Measurements from ENCODE around the gene CYP24A1.

The CYP24A1 gene

DNA sequence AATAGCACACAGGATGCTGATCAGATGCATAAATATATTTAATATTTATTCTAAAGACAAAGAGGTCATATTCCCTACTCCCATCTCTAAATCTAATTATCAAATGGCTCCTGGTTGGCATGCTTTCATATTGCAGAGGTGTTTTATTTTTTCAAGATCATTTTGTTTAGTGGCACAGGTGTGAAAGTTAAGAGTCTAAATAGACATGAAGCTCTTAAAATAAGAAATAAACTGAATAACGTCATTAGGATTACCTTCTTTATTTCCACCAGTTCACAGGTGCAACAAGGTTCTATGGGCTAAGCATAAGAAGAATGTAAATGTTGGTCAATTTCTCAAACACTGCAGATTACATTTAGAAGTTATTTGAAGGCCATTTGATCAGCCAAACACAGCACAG is 7.1 kb upstream of the CYP24A1 start:
- Histone ChIP-seq H3K27me3 (ENCODE audit: control insufficient read depth, low read length) (peaks cover 17% of the 10 kb centered on the region), H3K4me1 (ENCODE audit: control insufficient read depth, low read length) (no peaks in the 10 kb centered on the region), H3K9me3 (ENCODE audit: control insufficient read depth, insufficient read depth, low read length) (no peaks in the 10 kb centered on the region), H3K4me2 (ENCODE audit: low read length) (no peak overlapping the region), H3K36me3 (ENCODE audit: control insufficient read depth, low read length) (no peaks in the 10 kb centered on the region), H3K4me3 (ENCODE audit: low read length) (no peak overlapping the region), H3F3A (ENCODE audit: control insufficient read depth, insufficient read depth) (no peaks in the 10 kb centered on the region), H3K79me2 (ENCODE audit: control insufficient read depth, low read length) (no peaks in the 10 kb centered on the region), H4K20me1 (ENCODE audit: control insufficient read depth, insufficient read depth, low read depth, low read length) (no peaks in the 10 kb centered on the region), H3K27ac (ENCODE audit: low read depth, low read length) (no peak overlapping the region), H3K9me2 (replicated peaks; ENCODE audit: control insufficient read depth, low read length) (no peaks in the 10 kb centered on the region)
- TF ChIP-seq, protein P1, sequence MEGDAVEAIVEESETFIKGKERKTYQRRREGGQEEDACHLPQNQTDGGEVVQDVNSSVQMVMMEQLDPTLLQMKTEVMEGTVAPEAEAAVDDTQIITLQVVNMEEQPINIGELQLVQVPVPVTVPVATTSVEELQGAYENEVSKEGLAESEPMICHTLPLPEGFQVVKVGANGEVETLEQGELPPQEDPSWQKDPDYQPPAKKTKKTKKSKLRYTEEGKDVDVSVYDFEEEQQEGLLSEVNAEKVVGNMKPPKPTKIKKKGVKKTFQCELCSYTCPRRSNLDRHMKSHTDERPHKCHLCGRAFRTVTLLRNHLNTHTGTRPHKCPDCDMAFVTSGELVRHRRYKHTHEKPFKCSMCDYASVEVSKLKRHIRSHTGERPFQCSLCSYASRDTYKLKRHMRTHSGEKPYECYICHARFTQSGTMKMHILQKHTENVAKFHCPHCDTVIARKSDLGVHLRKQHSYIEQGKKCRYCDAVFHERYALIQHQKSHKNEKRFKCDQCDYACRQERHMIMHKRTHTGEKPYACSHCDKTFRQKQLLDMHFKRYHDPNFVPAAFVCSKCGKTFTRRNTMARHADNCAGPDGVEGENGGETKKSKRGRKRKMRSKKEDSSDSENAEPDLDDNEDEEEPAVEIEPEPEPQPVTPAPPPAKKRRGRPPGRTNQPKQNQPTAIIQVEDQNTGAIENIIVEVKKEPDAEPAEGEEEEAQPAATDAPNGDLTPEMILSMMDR (IDR thresholded peaks at IDR 0.05; ENCODE audit: low read depth, low read length, poor library complexity, severe bottlenecking), result no peak
- TF ChIP-seq EZH2phosphoT487 (IDR thresholded peaks at IDR 0.05; ENCODE audit: borderline replicate concordance, low read length), result no peak

DNA sequence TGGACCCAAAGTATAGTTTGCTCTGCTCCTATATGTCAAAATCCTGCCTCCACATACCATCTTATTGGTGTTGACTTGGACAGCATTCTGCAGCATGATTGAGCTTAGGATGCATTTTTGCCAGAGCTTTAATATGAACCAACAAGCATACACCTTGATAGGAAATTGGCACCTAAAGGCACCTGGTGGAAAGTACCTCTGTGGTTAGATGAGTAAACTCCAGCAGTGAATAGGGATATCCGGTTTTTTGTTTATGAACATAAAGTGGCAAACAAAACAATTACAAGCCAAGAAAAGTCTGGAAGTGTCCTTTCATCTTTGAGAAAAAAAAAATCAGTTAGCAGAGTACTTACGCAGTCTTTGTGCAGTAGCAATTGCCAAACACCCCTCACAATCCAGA is 6.2 kb upstream of the CYP24A1 start:
- no peak overlapping the region for H3K4me3 ChIP-seq (ENCODE audit: low read length)
- H3K79me2 ChIP-seq (ENCODE audit: control insufficient read depth, low read length), result no peaks in the 10 kb centered on the region
- no peaks in the 10 kb centered on the region for H3K9me3 ChIP-seq (ENCODE audit: control insufficient read depth, insufficient read depth, low read length)
- H3K27me3 ChIP-seq (ENCODE audit: control insufficient read depth, low read length), result peaks cover 18% of the 10 kb centered on the region
- no peaks in the 10 kb centered on the region for H3K36me3 ChIP-seq (ENCODE audit: control insufficient read depth, low read length)
- no peaks in the 10 kb centered on the region for H4K20me1 ChIP-seq (ENCODE audit: control insufficient read depth, insufficient read depth, low read depth, low read length)
- no peaks in the 10 kb centered on the region for H3K4me1 ChIP-seq (ENCODE audit: control insufficient read depth, low read length)
- no peak for TF ChIP-seq EZH2phosphoT487 (IDR thresholded peaks at IDR 0.05; ENCODE audit: borderline replicate concordance, low read length)
- TF ChIP-seq, protein P1 (IDR thresholded peaks at IDR 0.05; ENCODE audit: low read depth, low read length, poor library complexity, severe bottlenecking), result no peak
- no peaks in the 10 kb centered on the region for H3K9me2 ChIP-seq (replicated peaks; ENCODE audit: control insufficient read depth, low read length)
- no peaks in the 10 kb centered on the region for H3F3A ChIP-seq (ENCODE audit: control insufficient read depth, insufficient read depth)
- no peak overlapping the region for H3K4me2 ChIP-seq (ENCODE audit: low read length)
- no peak overlapping the region for H3K27ac ChIP-seq (ENCODE audit: low read depth, low read length)

DNA sequence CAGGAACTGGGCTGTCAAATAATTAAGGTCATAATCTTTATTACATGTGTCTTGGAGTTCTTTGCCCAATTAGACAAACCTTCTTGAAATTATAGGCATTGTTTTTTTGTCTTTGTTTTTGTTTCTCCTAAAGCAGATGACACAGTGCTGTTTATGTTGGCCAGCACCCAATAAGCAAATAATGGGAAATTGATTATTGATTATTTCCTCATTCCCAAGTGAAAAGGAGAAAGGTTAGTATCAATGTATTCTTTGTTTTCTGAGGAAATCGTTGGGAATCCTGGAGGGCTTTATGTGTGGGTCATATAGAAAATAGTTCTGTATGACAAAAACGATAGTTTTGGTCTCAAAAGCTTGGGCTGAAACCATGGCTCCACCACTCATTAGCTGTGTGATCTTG is 4.5 kb upstream of the CYP24A1 start:
- H3K36me3 ChIP-seq (ENCODE audit: control insufficient read depth, low read length), result no peaks in the 10 kb centered on the region
- H3K79me2 ChIP-seq (ENCODE audit: control insufficient read depth, low read length), result no peaks in the 10 kb centered on the region
- no peak overlapping the region for H3K4me2 ChIP-seq (ENCODE audit: low read length)
- TF ChIP-seq, protein P1 (IDR thresholded peaks at IDR 0.05; ENCODE audit: low read depth, low read length, poor library complexity, severe bottlenecking), result no peak
- no peak for TF ChIP-seq EZH2phosphoT487 (IDR thresholded peaks at IDR 0.05; ENCODE audit: borderline replicate concordance, low read length)
- H3K4me3 ChIP-seq (ENCODE audit: low read length), result no peak overlapping the region
- H3K27me3 ChIP-seq (ENCODE audit: control insufficient read depth, low read length), result peaks cover 24% of the 10 kb centered on the region
- H3K4me1 ChIP-seq (ENCODE audit: control insufficient read depth, low read length), result no peaks in the 10 kb centered on the region
- no peaks in the 10 kb centered on the region for H4K20me1 ChIP-seq (ENCODE audit: control insufficient read depth, insufficient read depth, low read depth, low read length)
- H3F3A ChIP-seq (ENCODE audit: control insufficient read depth, insufficient read depth), result no peaks in the 10 kb centered on the region
- H3K9me2 ChIP-seq (replicated peaks; ENCODE audit: control insufficient read depth, low read length), result no peaks in the 10 kb centered on the region
- H3K9me3 ChIP-seq (ENCODE audit: control insufficient read depth, insufficient read depth, low read length), result no peaks in the 10 kb centered on the region
- H3K27ac ChIP-seq (ENCODE audit: low read depth, low read length), result no peak overlapping the region

DNA sequence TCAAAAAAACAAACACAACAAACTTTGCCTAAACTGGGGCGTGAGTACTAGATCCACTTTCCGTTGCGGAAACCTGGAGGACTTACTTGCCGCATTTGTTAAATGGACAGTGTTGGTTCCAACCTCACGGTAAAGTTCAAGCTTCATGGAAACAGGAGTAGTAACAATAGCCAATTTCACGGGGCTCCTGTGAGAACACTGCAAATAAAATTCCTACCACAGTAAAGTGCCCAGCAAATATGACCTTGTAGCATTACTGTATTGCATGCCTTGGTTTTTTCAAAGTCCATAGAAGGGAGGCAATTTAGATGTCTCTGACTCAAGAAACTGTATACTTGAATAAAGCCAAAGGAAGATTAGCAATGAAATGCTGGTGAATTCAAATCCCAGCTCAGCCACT is 3.6 kb upstream of the CYP24A1 start:
- Histone ChIP-seq H3K4me3 (ENCODE audit: low read length) (no peak overlapping the region), H3K36me3 (ENCODE audit: control insufficient read depth, low read length) (no peaks in the 10 kb centered on the region), H4K20me1 (ENCODE audit: control insufficient read depth, insufficient read depth, low read depth, low read length) (no peaks in the 10 kb centered on the region), H3K9me2 (replicated peaks; ENCODE audit: control insufficient read depth, low read length) (no peaks in the 10 kb centered on the region), H3K79me2 (ENCODE audit: control insufficient read depth, low read length) (no peaks in the 10 kb centered on the region), H3K27me3 (ENCODE audit: control insufficient read depth, low read length) (peaks cover 18% of the 10 kb centered on the region), H3F3A (ENCODE audit: control insufficient read depth, insufficient read depth) (no peaks in the 10 kb centered on the region), H3K4me2 (ENCODE audit: low read length) (no peak overlapping the region), H3K9me3 (ENCODE audit: control insufficient read depth, insufficient read depth, low read length) (no peaks in the 10 kb centered on the region), H3K27ac (ENCODE audit: low read depth, low read length) (no peak overlapping the region), H3K4me1 (ENCODE audit: control insufficient read depth, low read length) (no peaks in the 10 kb centered on the region)
- TF ChIP-seq EZH2phosphoT487 (IDR thresholded peaks at IDR 0.05; ENCODE audit: borderline replicate concordance, low read length), result no peak
- TF ChIP-seq, protein P1 (IDR thresholded peaks at IDR 0.05; ENCODE audit: low read depth, low read length, poor library complexity, severe bottlenecking), result no peak
